OCI-LY1 (cell line): ENCODE results near the gene PTCD1.

Source experiments
- CTCF ChIP-seq: fragments of 200-600 bp; sonication (generic), shearing (Covaris generic); IDR thresholded peaks from 2 replicates; pipeline ENCODE4 v1.5.1; 2017; ENCODE audit warnings: mild to moderate bottlenecking, antibody characterized with exemption, low read length, moderate library complexity, mixed read lengths
- EZH2 ChIP-seq: fragments of 200-600 bp; sonication (generic), shearing (Covaris generic); IDR thresholded peaks from 2 replicates; pipeline ENCODE4 v1.8.0; 2017; ENCODE audit warnings: borderline replicate concordance, mixed run types, mild to moderate bottlenecking, antibody characterized with exemption, low read length, moderate library complexity, mixed read lengths

- TF ChIP-seq CTCF: no peak
- no peak for TF ChIP-seq EZH2
These were observed 54.1 kb downstream of the PTCD1 start for GRCh38 chr7:99384523-99384922.
